ENCODE measurements around the gene ESPL1.

DNA sequence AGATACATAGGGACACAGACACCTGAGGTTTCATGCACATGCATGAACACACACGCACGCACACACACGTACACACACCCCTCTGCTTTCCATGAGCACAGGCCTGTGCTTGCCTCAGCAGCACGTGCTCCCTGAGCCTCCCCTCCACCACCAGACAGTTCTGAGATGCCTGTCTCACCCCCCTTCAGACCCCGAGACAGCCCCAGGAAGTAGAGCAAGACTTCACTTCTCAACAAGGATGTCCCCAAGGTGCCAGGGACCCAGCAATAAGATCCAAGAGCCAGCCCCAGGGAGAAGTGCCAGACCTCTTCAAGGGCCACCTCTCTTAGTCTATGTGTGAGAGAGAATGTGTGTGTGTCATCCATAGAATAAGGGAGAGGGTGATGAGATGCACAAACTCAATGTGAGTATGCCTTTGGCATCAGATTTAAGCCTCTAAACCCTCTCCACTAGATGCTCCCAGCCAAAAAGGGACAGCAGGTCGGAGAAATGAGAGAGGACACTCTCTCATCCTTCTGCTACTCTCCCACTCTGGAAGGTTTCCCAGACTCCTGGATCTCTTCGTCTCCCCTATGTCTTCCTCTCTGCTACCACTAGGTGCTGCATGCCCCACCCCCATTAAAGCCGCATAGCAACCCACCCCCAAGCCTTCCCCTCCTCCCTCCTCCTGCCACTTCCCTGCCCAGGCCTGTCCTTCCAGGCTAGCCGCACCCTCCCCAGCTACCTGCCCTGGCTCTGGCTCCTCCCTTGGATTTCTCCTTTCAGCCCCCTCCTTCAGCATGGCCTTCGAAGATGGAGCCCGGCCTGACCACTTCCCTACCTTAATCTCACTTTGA lies 43.8 kb upstream of the ESPL1 start:
- no peak for TF ChIP-seq POLR2A (IDR thresholded peaks at IDR 0.05; ENCODE audit: low read depth, low read length)
- TF ChIP-seq, protein P1, sequence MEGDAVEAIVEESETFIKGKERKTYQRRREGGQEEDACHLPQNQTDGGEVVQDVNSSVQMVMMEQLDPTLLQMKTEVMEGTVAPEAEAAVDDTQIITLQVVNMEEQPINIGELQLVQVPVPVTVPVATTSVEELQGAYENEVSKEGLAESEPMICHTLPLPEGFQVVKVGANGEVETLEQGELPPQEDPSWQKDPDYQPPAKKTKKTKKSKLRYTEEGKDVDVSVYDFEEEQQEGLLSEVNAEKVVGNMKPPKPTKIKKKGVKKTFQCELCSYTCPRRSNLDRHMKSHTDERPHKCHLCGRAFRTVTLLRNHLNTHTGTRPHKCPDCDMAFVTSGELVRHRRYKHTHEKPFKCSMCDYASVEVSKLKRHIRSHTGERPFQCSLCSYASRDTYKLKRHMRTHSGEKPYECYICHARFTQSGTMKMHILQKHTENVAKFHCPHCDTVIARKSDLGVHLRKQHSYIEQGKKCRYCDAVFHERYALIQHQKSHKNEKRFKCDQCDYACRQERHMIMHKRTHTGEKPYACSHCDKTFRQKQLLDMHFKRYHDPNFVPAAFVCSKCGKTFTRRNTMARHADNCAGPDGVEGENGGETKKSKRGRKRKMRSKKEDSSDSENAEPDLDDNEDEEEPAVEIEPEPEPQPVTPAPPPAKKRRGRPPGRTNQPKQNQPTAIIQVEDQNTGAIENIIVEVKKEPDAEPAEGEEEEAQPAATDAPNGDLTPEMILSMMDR (IDR thresholded peaks at IDR 0.05; ENCODE audit: extremely low read depth in 1 of 2, insufficient read depth in 1 of 2, low read depth in 1 of 2, low read length in 2 of 2): peak in 1 of 2 donors; percentile 23
- TF ChIP-seq POLR2AphosphoS5 (IDR thresholded peaks at IDR 0.05; ENCODE audit: insufficient read depth, low read depth, low read length): no peak
- no peak for TF ChIP-seq JUN (IDR thresholded peaks at IDR 0.05; ENCODE audit: borderline replicate concordance, insufficient read depth, insufficient read length, low read depth)
